T follicular helper cell (primary cell): ENCODE measurements around the gene DERA.
"Not testable (repeated sequence)": the region's sequence is repeated elsewhere in the genome, so short reads cannot be mapped to it uniquely, and the experiment has no call there.

Source experiments
- DNase-seq: peaks from one replicate; pipeline ENCODE4 v3.0.0-alpha.2; 2020; ENCODE audit warnings: low read depth

The DERA gene

DNA sequence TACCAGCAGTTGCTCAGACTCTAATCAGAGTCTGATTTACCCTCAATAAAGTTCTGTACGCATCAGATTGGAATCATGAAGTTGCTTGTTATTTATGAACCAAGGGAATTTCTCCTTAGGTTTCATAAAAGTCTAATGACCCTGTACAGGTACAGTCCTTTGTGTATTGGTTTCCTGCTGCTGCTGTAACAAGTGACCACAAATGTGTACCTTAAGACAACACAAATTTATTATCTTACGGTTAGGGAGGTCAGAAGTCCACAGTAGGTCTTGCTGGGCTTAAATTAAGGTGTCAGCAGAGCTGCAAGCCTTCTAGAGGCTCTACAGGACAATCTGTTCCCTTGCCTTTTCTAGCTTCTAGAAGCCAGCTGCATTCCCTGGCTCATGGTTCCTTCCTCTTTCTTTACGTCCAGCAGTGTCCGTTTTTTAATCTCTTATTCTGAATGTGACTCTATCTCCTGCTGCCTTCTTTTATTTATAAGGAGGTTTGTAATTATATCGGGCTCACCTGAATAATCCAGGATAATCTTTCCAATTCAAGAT is 6.7 kb upstream of the DERA start:
- no peak for DNase-seq

DNA sequence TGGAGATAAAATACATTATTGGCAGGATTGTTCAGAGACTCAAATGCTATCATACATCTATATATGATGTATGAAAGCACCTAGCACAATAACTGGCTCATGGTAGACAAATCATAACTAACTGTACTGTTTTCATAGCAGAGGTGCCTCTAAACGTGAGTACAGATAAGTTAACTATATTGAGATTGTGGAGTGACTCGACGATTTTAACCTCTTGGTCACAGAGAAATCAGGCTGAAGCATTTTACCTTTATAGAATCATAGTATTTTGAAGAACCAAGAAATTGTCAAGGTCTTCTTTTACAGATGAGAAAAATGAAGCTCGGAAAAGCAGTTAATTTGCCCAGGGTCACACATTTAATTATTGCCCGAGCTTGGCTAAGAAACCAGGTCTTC is 666 bp upstream of the DERA start:
- DNase-seq = no peak

DNA sequence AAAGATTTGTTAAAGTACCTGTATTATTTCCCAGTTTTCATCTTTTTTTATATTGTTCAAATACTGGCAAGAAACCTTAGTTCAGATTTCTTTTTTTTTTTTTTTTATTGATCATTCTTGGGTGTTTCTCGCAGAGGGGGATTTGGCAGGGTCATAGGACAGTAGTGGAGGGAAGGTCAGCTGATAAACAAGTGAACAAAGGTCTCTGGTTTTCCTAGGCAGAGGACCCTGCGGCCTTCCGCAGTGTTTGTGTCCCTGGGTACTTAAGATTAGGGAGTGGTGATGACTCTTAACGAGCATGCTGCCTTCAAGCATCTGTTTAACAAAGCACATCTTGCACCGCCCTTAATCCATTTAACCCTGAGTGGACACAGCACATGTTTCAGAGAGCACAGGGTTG is 799 bp downstream of the DERA start:
- DNase-seq = not testable (repeated sequence)

DNA sequence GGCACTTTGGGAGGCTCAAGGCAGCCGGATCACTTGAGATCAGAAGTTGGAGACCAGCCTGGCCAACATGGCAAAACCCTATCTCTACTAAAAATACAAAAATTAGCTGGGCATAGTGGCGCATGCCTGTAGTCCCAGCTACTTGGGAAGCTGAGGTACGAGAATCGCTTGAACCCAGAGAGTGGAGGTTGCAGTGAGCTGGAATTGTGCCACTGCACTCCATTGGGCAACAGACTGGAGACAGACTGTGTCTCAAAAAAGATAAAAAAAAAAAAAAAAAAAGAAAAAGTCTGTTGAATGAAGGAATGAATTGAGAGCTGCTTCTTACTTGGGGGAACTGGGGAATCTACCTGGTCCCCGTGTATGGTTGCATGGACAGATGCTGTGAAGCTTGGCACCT is 3.0 kb downstream of the DERA start:
- not testable (repeated sequence) for DNase-seq

DNA sequence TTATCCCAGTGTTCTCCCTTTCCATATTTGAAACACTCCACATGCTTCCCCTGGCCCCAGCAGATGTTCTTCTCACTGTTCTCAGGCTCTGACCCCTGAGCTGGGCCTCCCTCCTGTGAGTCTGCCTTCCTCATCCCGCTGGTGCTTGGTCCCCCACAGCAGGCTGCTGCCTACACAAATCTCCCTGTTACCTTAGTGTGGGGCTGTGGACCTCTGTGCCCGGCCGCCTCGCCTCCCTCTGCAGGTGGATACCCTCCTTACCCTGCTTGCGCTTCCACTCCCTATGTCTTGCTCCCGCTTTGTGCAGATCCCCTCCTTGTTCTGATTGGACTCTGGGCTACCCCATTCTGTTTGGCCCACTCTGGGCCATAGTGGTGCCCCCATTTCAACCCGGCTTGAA is 6.9 kb downstream of the DERA start:
- DNase-seq = no peak

DNA sequence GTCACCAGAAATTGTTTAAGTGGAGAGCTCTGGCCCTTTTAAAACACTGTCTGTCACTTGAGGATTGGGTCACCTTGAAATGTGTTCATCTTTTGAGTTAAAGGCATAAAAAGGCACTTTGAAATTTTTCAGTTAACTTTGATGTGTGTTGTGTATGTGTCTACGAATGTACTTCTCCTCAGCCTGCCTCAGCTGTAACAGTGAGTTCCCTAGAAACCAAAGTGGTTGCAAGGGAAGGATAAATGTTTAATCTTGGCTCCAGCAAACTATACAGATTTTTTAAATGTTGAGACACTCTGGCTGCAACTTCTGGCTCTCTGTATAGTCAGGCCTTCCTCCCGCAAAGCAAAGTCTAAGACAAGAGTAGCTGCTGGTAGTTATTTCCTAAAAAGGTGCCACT is 8.3 kb downstream of the DERA start:
- DNase-seq = no peak

DNA sequence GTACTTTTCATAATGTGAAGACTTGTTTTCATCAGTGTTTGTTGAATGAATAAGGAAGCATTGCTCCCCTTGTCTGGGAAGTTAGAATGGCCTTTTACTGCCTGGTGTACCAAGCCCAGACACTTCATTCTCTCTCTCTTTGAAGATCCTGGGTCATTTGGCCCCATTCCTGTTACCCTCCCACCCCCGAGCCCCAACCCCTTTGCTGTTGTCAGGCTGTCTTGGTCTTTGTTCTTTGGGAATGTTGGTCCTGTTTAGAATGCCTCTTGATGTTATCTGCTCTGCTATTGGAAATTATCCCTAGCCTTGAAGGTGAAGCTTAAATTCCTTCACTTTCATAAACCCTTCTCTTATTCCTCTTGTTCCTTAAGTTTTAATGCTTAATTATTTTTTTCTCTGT is 13.8 kb downstream of the DERA start:
- no peak for DNase-seq

DNA sequence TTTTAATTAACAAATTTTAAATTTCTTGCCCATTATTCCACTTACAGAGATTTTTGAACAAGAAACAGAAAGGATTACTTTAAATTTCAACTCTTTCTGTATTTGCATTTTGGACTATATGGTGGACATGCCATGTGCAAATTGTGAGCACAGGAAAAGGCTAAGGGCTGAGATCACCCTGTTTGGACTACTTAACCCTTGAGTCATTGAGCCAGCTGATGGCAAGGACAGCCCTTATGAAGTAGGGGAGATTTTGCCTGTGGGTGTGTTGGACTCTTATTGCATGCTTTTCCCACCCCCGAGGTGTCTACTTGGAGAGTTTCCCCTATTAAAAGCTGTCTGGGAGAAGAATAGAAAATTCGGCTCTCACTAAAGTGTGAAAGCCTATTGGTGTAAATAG is 17.2 kb downstream of the DERA start:
- no peak for DNase-seq

DNA sequence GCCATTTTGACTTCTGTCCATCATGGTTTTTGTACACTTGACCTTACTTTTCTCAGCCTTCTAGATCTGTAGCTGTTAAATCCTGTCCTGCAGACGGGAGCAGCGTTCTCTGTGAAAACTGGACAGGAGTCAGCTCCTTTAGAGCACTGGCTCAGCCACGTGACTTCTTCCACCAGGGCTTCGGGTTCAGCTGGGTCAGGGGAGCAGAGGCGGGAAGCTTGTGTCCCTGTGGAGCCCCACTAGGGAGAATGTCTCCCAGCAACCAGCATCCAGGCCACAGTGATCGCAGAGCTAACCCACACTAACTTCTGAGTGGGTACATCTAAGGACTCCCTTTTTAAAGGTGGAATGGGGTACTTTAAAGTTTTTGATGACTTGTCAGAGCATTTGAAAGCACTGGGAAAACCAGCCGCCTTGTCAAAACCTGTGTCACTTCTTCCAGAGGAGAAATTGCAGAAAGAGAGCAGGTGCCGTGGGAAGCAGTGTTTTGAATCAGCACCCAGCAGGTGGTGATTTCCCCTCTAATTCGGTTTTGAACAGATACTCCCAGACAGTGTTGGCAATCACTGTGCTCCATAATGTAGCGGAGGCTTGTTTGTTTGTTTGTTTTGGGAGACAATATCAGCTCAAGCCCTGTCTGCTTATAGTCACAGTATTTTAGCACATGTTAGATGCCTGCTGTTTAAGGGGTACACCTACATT is 17.9 kb downstream of the DERA start:
- no peak for DNase-seq

DNA sequence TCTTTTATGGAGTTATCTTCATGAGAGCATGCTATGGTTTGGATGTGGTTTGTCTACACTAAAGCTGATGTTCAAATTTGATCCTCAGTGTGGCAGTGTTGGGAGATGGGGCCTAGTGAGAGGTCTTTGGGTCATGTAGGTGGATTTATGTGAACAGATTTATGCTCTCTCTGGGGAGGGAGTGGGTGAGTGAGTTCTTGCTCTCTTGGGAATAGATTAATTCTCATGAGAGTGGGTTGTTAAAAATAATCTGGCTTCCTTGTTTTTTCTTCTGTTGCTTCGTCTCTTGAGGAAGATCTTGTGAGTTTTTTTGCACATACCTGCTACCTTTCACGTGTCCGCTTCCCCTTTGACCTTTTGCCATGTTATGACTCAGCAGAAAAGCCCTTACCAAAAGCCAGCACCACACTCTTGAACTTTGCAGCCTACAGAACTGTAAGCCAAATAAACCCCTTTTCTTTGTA is 20.5 kb downstream of the DERA start:
- DNase-seq = no peak

DNA sequence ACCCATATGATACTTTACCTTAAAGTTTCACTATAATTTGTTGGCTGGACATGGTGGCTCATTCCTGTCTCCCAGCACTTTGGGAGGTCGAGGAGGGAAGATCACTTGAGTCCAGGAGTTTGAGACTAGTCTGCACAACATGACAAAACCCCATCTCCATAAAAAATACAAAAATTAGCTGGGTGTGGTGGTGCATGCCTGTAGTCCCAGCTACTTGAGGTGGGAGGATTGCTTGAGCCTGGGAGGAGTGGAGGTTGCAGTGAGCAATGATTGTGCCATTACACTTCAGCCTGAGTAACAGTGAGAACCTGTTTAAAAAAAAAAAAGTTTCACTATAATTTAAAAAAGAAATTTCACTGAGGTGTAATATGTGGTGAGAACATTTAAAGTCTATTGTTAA is 21.2 kb downstream of the DERA start:
- no peak for DNase-seq

DNA sequence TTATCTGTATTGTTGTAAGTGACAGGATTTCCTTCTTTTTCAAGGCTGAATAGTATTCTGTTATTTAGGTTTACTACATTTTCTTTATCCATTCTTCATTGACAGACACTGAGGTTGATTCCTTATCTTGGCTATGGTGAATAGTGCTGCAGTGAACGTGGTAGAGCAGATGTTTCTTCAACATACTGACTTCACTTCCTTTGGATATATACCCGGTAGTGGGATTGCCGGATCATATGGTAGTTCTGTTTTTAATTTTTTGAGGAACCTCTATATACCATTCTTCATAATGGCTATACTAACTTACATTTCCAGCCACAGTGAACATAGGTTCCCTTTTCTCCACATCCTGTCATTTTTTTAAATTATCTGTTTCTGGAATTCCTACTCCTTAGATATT is 21.8 kb downstream of the DERA start:
- no peak for DNase-seq

DNA sequence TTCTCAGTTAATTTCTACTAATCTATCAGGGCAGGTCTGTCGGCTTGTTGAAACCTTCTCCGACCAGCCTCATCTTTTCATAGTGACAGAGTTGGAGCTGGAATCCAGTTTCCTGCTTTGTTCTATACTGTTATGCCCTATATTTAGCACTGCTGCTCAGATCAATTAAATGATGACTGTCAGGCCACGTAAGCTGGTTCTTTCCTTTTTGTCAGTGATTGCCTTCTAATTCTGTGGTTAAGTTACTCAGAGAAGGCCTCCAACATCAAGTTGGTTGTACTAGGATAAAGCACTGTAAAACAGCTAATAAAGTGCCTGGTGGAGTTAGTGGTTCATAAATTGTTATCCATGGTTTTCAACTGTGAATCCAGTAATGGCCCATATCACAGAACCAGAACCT is 22.6 kb downstream of the DERA start:
- DNase-seq = no peak

DNA sequence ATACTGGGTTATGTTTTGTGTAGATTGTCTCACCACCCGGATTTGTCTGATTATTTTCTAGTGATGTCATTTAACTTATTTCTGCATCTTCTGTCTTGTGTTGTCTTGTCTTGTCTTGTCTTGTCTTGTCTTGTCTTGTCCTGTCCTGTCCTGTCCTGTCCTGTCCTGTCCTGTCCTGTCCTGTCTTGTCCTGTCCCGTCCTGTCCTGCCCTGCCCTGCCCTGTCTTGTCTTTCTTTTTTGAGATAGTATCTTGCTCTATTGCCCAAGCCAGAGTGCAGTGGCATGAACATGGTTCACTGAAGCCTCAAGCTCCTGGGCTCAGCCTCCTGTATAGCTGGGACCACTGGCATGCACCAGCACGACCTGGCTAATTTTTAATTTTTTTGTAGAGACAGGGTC is 25.6 kb downstream of the DERA start:
- DNase-seq = no peak

DNA sequence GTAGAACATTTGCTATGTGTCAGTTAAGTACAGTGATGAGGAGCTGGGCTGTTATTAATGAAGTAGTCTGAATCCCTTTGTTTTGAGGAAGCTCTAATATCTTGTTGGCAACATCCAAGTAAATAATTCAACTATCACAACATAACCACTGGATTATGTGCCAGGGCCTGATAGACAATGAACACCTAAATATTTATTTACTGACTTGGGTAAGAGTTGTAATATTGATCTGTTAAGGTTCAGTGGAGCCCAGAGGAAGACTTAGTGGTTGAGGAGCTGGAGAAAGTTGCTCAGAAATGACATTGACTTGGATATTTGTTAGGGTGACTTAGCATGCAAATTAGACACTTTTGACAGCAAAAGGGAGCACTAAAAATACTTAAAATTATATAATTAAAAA is 26.8 kb downstream of the DERA start:
- no peak for DNase-seq

DNA sequence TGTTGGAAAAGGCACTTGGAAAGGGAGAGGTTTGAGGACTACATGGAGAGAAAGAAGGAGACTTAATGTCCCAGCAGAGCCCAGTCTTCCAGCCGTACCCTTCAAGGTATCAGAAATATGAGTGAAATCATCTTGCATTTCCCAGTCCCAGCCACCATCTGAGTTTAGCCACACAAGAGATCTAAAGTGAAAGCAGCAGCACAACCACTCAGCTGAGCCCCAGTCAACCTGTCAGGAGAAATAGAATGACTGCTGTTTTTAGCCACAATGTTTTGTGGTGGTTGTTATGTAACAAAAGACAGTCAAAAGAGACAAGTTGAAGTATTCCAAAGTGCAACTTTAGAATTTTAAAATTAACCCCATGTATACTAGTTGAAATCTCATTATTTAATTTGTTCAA is 28.0 kb downstream of the DERA start:
- no peak for DNase-seq

DNA sequence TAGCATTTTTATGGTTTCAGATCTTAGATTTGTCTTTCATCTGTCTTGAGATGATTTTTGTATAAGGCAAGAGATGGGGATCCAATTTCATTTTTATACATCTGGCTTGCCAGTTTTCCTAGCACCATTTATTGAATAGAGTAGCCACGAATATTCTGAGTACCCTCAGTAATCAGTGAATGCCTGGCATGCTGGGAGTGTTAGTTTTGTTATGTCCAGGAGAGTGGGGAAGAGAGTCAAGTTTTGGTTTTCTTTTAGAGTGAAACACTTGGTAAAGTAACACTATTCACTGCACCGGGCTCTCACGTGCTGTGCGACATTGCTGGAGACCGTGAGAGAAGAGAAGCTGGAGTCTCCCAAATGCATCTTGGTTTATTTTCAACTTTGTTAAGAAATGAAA is 31.3 kb downstream of the DERA start:
- no peak for DNase-seq

DNA sequence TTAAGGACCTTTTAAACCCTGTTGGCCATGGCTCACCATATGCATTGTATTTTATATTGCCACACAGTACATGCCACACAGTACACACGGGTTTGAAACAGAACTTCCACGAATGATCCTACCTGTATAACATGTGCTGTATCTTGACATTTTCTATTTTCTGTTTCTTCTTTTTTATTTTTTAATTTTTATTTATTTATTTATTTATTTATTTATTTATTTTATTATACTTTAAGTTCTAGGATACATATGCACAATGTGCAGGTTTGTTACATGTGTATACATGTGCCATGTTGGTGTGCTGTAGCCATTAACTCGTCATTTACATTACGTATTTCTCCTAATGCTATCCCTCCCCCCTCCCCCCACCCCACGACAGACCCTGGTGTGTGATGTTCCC is 32.4 kb downstream of the DERA start:
- not testable (repeated sequence) for DNase-seq

DNA sequence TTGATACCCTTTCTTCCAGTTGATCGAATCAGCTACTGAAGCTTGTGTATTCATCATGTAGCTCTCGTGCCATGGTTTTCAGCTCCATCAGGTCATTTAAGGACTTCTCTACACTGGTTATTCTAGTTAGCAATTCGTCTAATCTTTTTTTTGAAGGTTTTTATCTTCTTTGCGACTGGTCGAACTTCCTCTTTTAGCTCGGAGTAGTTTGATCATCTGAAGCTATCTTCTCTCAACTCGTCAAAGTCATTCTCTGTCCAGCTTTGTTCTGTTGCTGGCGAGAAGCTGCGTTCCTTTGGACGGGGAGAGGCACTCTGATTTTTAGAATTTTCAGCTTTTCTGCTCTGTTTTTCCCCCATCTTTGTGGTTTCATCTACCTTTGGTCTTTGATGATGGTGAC is 37.3 kb downstream of the DERA start:
- DNase-seq = not testable (repeated sequence)

DNA sequence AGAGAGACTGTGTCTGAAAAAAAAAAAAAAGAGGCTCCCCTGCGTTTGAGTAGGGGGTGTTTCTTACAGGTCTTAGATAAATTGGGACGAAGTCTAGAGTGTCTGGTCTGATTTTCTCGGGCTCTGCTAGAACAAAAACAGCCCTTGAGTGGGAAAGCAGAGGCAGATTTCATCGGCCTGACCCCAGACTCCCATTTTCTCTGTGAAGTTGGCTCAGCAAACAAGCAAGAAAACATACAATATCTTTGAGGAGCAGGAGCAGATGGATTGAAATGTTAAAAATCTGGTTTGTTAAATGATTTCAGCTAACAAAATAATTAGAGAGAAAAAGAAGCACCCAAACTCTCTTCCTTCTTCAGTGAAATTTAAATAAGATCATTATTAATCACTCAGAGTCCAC is 44.1 kb downstream of the DERA start:
- DNase-seq = no peak

DNA sequence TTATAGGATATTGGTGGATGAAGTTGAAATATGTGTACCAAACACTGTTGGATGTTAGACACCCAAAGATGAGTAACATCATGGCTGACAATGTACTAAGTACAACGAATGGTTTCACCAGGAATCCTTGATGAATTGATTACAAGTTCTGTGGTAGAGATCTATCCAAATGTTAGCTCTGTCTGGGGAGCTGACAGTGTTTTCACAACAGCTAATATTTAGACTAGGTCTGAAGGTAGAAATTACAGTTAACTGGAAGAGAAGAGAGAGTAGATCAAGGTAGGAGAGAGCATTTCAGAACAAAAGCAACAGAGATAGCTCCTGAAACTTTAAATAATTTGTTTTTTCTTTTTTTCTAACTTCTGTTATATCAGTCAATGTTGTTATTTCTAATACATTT is 44.9 kb downstream of the DERA start:
- DNase-seq = no peak

DNA sequence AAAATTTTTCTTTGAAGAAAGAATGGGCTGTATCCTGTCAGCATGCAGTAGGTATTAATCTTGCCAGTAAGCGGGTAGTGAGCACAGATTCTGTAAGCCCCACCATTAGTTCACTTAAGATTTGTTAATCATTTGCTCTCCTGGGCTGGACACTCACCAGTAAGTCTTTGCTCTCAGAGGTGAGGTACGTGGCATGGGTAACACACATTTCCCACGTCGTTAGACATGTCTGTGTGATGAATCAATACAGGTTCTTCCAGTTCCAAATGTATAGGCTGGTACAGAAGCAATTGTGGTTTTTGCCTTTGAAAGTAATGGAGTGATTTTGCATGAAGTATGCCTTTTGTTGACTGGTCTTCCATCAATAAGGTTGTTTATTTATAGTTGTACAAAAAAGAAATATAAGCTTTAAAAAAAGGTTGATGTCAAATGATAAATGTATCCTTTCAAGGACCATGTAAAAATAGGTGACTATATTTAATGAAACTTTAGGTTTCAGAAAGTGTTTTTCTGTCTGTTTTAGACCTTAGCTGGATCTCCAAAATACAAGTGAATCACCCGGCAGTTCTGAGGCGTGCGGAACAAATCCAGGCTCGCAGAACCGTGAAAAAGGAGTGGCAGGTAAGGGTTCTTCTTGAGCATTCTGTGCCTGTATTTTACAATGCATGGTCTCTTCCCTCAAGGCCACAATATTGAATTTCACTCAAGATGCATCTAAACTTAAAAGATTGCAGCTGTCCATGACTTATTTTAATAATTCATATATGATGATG is 45.5 kb downstream of the DERA start:
- DNase-seq = no peak

DNA sequence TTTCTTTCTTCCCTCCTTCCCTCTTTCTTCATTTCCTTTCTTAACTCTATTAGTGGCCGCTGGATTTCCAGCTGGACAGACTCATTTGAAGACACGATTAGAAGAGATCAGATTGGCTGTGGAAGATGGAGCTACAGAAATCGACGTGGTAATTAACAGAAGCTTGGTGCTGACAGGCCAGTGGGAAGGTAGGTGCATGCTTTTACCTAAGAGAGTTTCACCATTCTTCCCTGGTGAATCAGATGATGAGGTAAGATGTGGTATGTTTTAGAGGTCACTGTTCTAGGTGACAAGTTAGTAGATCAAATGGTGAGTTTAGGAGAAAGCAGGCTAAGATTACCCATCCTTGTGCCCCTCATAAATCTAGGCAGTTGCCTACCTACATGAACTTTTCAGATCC is 51.6 kb downstream of the DERA start:
- DNase-seq = no peak
